AG09309 (cell line): ENCODE data around the gene TEKTIP1.

Experiments
- DNase-seq: peaks from one replicate; pipeline ENCODE4 v3.0.0-alpha.2; 2010; ENCODE audit warnings: low read depth
- H3K4me3 ChIP-seq: 2 replicates; pipeline ENCODE4 v1.5.1; 2011; ENCODE audit warnings: mild to moderate bottlenecking, low read depth, low read length, moderate library complexity; ENCODE audit not compliant: control insufficient read depth
- CTCF ChIP-seq: IDR thresholded peaks from 2 replicates; pipeline ENCODE4 v1.5.1; 2011; ENCODE audit warnings: mild to moderate bottlenecking, low read depth, low read length, inconsistent platforms; ENCODE audit not compliant: insufficient read depth, control insufficient read depth; ENCODE audit errors: missing control alignments

The TEKTIP1 gene

GRCh38 chr19:3514930-3515329 lies 24.0 kb upstream of the TEKTIP1 start:
- no peak for DNase-seq
- no peak overlapping the region for H3K4me3 ChIP-seq
- TF ChIP-seq CTCF = no peak

- no peak for DNase-seq
- no peak for TF ChIP-seq CTCF
- H3K4me3 ChIP-seq = no peak overlapping the region
Measured at GRCh38 chr19:3515891-3516422, 23.0 kb upstream of the TEKTIP1 start.

GRCh38 chr19:3516675-3517207 lies 22.2 kb upstream of the TEKTIP1 start:
- TF ChIP-seq CTCF = no peak
- DNase-seq = no peak
- H3K4me3 ChIP-seq = no peak overlapping the region

GRCh38 chr19:3517638-3518037 lies 21.3 kb upstream of the TEKTIP1 start:
- no peak for TF ChIP-seq CTCF
- H3K4me3 ChIP-seq = no peak overlapping the region
- DNase-seq = no peak

GRCh38 chr19:3518255-3518654 lies 20.7 kb upstream of the TEKTIP1 start:
- DNase-seq = no peak
- no peak overlapping the region for H3K4me3 ChIP-seq
- TF ChIP-seq CTCF = no peak

- TF ChIP-seq CTCF = no peak
- DNase-seq = no peak
- H3K4me3 ChIP-seq = no peak overlapping the region
Measured at GRCh38 chr19:3518659-3519058, 20.3 kb upstream of the TEKTIP1 start.
